HCT116 (cell line): Measurements from ENCODE around the gene MMP15. TPM values are rescaled to one million over a fixed set of nuclear protein-coding genes. Genes with fewer than 3 reads are reported as not detected.

Experiments used
- ATAC-seq: fragments of 200-7000 bp; cut with Tn5 transposase; 2 replicates; pipeline ENCODE4 v1.9.1; 2020; ENCODE audit warnings: mild to moderate bottlenecking, moderate library complexity
- BruUV-seq: library from RNA; stranded (reverse); fragments of 400-500 nt; replicated peaks from 2 replicates; lab custom pipeline; 2021; lab: Mats Ljungman, UMichigan
- CTCF ChIA-PET: fragments of 300-600 bp; sonication (Branson Sonifier 250); formaldehyde crosslinking; loops from one replicate; lab custom pipeline; 2021; ENCODE audit warnings: antibody characterized with exemption; lab: Charles Lee
- POLR2A ChIA-PET: fragments of 300-600, 350-600 bp; sonication (Branson Sonifier 250); formaldehyde crosslinking; loops from one replicate; lab custom pipeline; 2021; ENCODE audit warnings: antibody characterized with exemption; lab: Charles Lee
- RAD21 ChIA-PET, 2 experiments: fragments of 300-600 bp; sonication (Branson Sonifier 250); formaldehyde crosslinking; loops; one replicate each; lab custom pipeline; 2023; ENCODE audit warnings: low total read pairs in 2 of 2; ENCODE audit not compliant: uncharacterized antibody in 2 of 2, unreplicated experiment in 2 of 2, low non-redundant PET in 1 of 2; lab: Charles Lee
- DNase-seq: peaks from one replicate; pipeline ENCODE4 v3.0.0-alpha.2; 2010; ENCODE audit warnings: low read depth, low spot score
- H2AFZ ChIP-seq: fragments of 200-600 bp; shearing (Covaris generic), sonication (generic); 2 replicates; pipeline ENCODE4 v1.6.1; 2017; ENCODE audit warnings: low read depth, mixed run types, mixed read lengths, antibody characterized with exemption, low read length; ENCODE audit not compliant: poor library complexity, severe bottlenecking
- H3K27ac ChIP-seq: 2 replicates; pipeline ENCODE4 v1.5.1; 2012; ENCODE audit warnings: low read depth, low read length
- H3K27me3 ChIP-seq: fragments of 200-600 bp; sonication (generic); 2 replicates; pipeline ENCODE4 v1.6.1; 2016; ENCODE audit warnings: mixed run types, low read length, mixed read lengths; ENCODE audit not compliant: insufficient read depth
- H3K36me3 ChIP-seq, 2 experiments: fragments of 200-500 bp in 1 of 2; fragments of 200-600 bp in 1 of 2; sonication (Bioruptor generic) in 1 of 2; sonication (generic) in 1 of 2; 2 replicates each; pipeline versions ENCODE4 v1.5.1 to v1.6.1; 2014 to 2016; ENCODE audit warnings: low read length in 2 of 2, inconsistent platforms in 1 of 2, mixed read lengths in 1 of 2, mixed run types in 1 of 2; ENCODE audit not compliant: insufficient read depth in 2 of 2, control insufficient read depth in 1 of 2
- H3K4me1 ChIP-seq, 2 experiments: fragments of 200-600 bp in 1 of 2; sonication (generic) in 1 of 2; 2 replicates each; pipeline versions ENCODE4 v1.5.1 to v1.6.1; 2012 to 2017; ENCODE audit warnings: low read length in 2 of 2, inconsistent platforms in 1 of 2, mild to moderate bottlenecking in 1 of 2, mixed read lengths in 1 of 2, mixed run types in 1 of 2, moderate library complexity in 1 of 2; ENCODE audit not compliant: insufficient read depth in 2 of 2, control insufficient read depth in 1 of 2
- H3K4me2 ChIP-seq: fragments of 200-600 bp; sonication (generic); 2 replicates; pipeline ENCODE4 v1.6.1; 2017; ENCODE audit warnings: mixed run types, low read length, mixed read lengths
- H3K4me3 ChIP-seq, 2 experiments: fragments of 200-600 bp in 1 of 2; sonication (generic) in 1 of 2; replicated peaks in 1 of 2; 2 replicates each; pipeline ENCODE4 v1.5.1; 2011 to 2016; ENCODE audit warnings: low read length in 2 of 2, control low read depth in 1 of 2, low read depth in 1 of 2, mild to moderate bottlenecking in 1 of 2, mixed read lengths in 1 of 2, mixed run types in 1 of 2
- H3K79me2 ChIP-seq: fragments of 200-600 bp; sonication (generic); 2 replicates; pipeline ENCODE4 v1.6.1; 2017; ENCODE audit warnings: mild to moderate bottlenecking, mixed run types, low read length, moderate library complexity, mixed read lengths; ENCODE audit not compliant: insufficient read depth
- H3K9ac ChIP-seq: fragments of 200-600 bp; sonication (generic); 2 replicates; pipeline ENCODE4 v1.6.1; 2016; ENCODE audit warnings: low read length, mixed read lengths
- H3K9me2 ChIP-seq: fragments of 200-600 bp; sonication (generic), shearing (Covaris generic); 2 replicates; pipeline ENCODE4 v1.6.1; 2017; ENCODE audit warnings: mixed run types, mild to moderate bottlenecking, moderate library complexity; ENCODE audit not compliant: insufficient read depth
- H3K9me3 ChIP-seq, 2 experiments: fragments of 200-500 bp in 1 of 2; fragments of 200-600 bp in 1 of 2; sonication (Bioruptor generic) in 1 of 2; sonication (generic) in 1 of 2; 2 replicates each; pipeline ENCODE4 v1.6.1; 2014 to 2017; ENCODE audit warnings: low read length in 2 of 2, mixed read lengths in 2 of 2, inconsistent platforms in 1 of 2, low read depth in 1 of 2, mild to moderate bottlenecking in 1 of 2, mixed run types in 1 of 2, moderate library complexity in 1 of 2; ENCODE audit not compliant: control insufficient read depth in 1 of 2, insufficient read depth in 1 of 2
- H4K20me1 ChIP-seq: fragments of 200-600 bp; sonication (generic), shearing (Covaris generic); 2 replicates; pipeline ENCODE4 v1.6.1; 2017; ENCODE audit warnings: mixed run types, mild to moderate bottlenecking, moderate library complexity; ENCODE audit not compliant: insufficient read depth
- ATF3 ChIP-seq: IDR thresholded peaks from 2 replicates; pipeline ENCODE4 v1.6.1; 2012
- CBX3 ChIP-seq: IDR thresholded peaks from 2 replicates; pipeline ENCODE4 v1.6.1; 2012; ENCODE audit warnings: low read depth
- CEBPB ChIP-seq: IDR thresholded peaks from 2 replicates; pipeline ENCODE4 v1.6.1; 2012; ENCODE audit warnings: low read depth
- EGR1 ChIP-seq: IDR thresholded peaks from 2 replicates; pipeline ENCODE4 v1.6.1; 2012; ENCODE audit warnings: low read depth
- ELF1 ChIP-seq: IDR thresholded peaks from 2 replicates; pipeline ENCODE4 v1.6.1; 2012; ENCODE audit warnings: low read depth, borderline replicate concordance
- EZH2phosphoT487 ChIP-seq: fragments of 200-600 bp; IDR thresholded peaks from 2 replicates; pipeline ENCODE4 v1.6.1; 2018; ENCODE audit warnings: antibody characterized with exemption, borderline replicate concordance
- POLR2A ChIP-seq: IDR thresholded peaks from 2 replicates; pipeline ENCODE4 v1.7.0; 2011; ENCODE audit warnings: borderline replicate concordance; ENCODE audit not compliant: insufficient read depth, insufficient read length; ENCODE audit errors: extremely low read depth
- RAD21 ChIP-seq: IDR thresholded peaks from 2 replicates; pipeline ENCODE4 v1.6.1; 2012; ENCODE audit warnings: low read depth, mild to moderate bottlenecking
- SIN3A ChIP-seq: IDR thresholded peaks from 2 replicates; pipeline ENCODE4 v1.6.1; 2012; ENCODE audit warnings: low read depth
- TCF7L2 ChIP-seq: IDR thresholded peaks from 2 replicates; pipeline ENCODE4 v1.7.0; 2011; ENCODE audit warnings: borderline replicate concordance, inconsistent platforms; ENCODE audit not compliant: insufficient read depth, insufficient read length; ENCODE audit errors: extremely low read depth
- YY1 ChIP-seq: IDR thresholded peaks from 2 replicates; pipeline ENCODE4 v1.6.1; 2011; ENCODE audit warnings: low read length, low read depth, moderate library complexity, mild to moderate bottlenecking; ENCODE audit not compliant: insufficient replicate concordance; ENCODE audit errors: extremely low read depth
- ZNF274 ChIP-seq: fragments of 200-500 bp; sonication (Bioruptor generic); IDR thresholded peaks from 2 replicates; pipeline ENCODE4 v1.6.1; 2014; ENCODE audit warnings: mild to moderate bottlenecking, low read depth, low read length, inconsistent platforms
- intact Hi-C: fragments of 100-400 bp; cut with micrococcal nuclease; formaldehyde crosslinking; loops from 2 replicates; pipeline ENCODE4 v1.10.0; 2022
- total RNA-seq: library from RNA; stranded (reverse); gene quantifications from one replicate; pipeline ENCODE4 v1.2.1, GENCODE V29; 2021; ENCODE audit not compliant: unreplicated experiment
- TF ChIP-seq, protein P1 (sequence below): IDR thresholded peaks from 2 replicates; pipeline ENCODE4 v1.6.1; 2011; ENCODE audit warnings: mild to moderate bottlenecking, low read length, moderate library complexity; ENCODE audit not compliant: insufficient replicate concordance; ENCODE audit errors: extremely low read depth
- TF ChIP-seq, protein P2 (sequence below): IDR thresholded peaks from 2 replicates; pipeline ENCODE4 v1.6.1; 2012; ENCODE audit warnings: low read depth
- TF ChIP-seq, protein P3 (sequence below), 3 experiments: fragments of 200-600 bp in 1 of 3; sonication (generic) in 1 of 3; IDR thresholded peaks in 2 of 3; conservative IDR thresholded peaks in 1 of 3; 2 replicates each; pipeline ENCODE4 v1.5.1; 2012 to 2017; ENCODE audit warnings: low read depth in 2 of 3, low read length in 2 of 3, antibody characterized with exemption in 1 of 3, borderline replicate concordance in 1 of 3, control low read depth in 1 of 3, mild to moderate bottlenecking in 1 of 3, mixed read lengths in 1 of 3, mixed run types in 1 of 3, moderate library complexity in 1 of 3; ENCODE audit not compliant: insufficient read depth in 1 of 3

Gene MMP15
- total RNA-seq, 1 experiment from 2014 or later: 38.5 TPM

GRCh38 chr16:57992084-57992483 lies 33.5 kb upstream of the MMP15 start:
- Histone ChIP-seq H3K4me1 (peaks cover 0 to 11% of the 10 kb centered on the region in 2 experiments; a peak in 3 of 4 replicates), H4K20me1 (no peaks in the 10 kb centered on the region), H3K27ac (no peak overlapping the region), H3K9me3 (no peaks in the 10 kb centered on the region), H3K36me3 (no peaks in the 10 kb centered on the region), H3K79me2 (no peaks in the 10 kb centered on the region), H3K4me2 (no peak overlapping the region), H2AFZ (no peak overlapping the region), H3K27me3 (no peaks in the 10 kb centered on the region), H3K4me3 (no peak overlapping the region), H3K9me2 (no peaks in the 10 kb centered on the region), H3K9ac (no peak overlapping the region)
- ChIA-PET POLR2A (no interaction called here), CTCF (no interaction called here), RAD21 (no interaction called here)
- DNase-seq (no peak), ATAC-seq (no peak)
- no TSS peak for BruUV-seq
- TF ChIP-seq EGR1 (no peak), ELF1 (no peak), EZH2phosphoT487 (no peak), RAD21 (no peak), POLR2A (no peak), CEBPB (no peak), TCF7L2 (no peak), CBX3 (no peak), ATF3 (no peak), ZNF274 (no peak), YY1 (no peak), SIN3A (no peak)
- TF ChIP-seq, protein P1, sequence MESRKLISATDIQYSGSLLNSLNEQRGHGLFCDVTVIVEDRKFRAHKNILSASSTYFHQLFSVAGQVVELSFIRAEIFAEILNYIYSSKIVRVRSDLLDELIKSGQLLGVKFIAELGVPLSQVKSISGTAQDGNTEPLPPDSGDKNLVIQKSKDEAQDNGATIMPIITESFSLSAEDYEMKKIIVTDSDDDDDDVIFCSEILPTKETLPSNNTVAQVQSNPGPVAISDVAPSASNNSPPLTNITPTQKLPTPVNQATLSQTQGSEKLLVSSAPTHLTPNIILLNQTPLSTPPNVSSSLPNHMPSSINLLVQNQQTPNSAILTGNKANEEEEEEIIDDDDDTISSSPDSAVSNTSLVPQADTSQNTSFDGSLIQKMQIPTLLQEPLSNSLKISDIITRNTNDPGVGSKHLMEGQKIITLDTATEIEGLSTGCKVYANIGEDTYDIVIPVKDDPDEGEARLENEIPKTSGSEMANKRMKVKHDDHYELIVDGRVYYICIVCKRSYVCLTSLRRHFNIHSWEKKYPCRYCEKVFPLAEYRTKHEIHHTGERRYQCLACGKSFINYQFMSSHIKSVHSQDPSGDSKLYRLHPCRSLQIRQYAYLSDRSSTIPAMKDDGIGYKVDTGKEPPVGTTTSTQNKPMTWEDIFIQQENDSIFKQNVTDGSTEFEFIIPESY: no peak
- TF ChIP-seq, protein P2, sequence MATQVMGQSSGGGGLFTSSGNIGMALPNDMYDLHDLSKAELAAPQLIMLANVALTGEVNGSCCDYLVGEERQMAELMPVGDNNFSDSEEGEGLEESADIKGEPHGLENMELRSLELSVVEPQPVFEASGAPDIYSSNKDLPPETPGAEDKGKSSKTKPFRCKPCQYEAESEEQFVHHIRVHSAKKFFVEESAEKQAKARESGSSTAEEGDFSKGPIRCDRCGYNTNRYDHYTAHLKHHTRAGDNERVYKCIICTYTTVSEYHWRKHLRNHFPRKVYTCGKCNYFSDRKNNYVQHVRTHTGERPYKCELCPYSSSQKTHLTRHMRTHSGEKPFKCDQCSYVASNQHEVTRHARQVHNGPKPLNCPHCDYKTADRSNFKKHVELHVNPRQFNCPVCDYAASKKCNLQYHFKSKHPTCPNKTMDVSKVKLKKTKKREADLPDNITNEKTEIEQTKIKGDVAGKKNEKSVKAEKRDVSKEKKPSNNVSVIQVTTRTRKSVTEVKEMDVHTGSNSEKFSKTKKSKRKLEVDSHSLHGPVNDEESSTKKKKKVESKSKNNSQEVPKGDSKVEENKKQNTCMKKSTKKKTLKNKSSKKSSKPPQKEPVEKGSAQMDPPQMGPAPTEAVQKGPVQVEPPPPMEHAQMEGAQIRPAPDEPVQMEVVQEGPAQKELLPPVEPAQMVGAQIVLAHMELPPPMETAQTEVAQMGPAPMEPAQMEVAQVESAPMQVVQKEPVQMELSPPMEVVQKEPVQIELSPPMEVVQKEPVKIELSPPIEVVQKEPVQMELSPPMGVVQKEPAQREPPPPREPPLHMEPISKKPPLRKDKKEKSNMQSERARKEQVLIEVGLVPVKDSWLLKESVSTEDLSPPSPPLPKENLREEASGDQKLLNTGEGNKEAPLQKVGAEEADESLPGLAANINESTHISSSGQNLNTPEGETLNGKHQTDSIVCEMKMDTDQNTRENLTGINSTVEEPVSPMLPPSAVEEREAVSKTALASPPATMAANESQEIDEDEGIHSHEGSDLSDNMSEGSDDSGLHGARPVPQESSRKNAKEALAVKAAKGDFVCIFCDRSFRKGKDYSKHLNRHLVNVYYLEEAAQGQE: no peak
- TF ChIP-seq, protein P3, sequence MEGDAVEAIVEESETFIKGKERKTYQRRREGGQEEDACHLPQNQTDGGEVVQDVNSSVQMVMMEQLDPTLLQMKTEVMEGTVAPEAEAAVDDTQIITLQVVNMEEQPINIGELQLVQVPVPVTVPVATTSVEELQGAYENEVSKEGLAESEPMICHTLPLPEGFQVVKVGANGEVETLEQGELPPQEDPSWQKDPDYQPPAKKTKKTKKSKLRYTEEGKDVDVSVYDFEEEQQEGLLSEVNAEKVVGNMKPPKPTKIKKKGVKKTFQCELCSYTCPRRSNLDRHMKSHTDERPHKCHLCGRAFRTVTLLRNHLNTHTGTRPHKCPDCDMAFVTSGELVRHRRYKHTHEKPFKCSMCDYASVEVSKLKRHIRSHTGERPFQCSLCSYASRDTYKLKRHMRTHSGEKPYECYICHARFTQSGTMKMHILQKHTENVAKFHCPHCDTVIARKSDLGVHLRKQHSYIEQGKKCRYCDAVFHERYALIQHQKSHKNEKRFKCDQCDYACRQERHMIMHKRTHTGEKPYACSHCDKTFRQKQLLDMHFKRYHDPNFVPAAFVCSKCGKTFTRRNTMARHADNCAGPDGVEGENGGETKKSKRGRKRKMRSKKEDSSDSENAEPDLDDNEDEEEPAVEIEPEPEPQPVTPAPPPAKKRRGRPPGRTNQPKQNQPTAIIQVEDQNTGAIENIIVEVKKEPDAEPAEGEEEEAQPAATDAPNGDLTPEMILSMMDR (IDR thresholded peaks at IDR 0.05 in 2 of 3, conservative IDR thresholded peaks at IDR 0.05 in 1 of 3; ENCODE audit: borderline replicate concordance in 1 of 3, insufficient read depth in 1 of 3, low read depth in 2 of 3, low read length in 2 of 3): no peak
- intact Hi-C loops: no loop called here
